Activated CD8-positive, alpha-beta memory T cell treated with anti-CD3 and anti-CD28 coated beads for 36 hours (primary cell): Measurements from ENCODE around the gene JAZF1. TPM values are rescaled to one million over a fixed set of nuclear protein-coding genes. Genes with fewer than 3 reads are reported as not detected.

Experiments used
- CTCF ChIA-PET: fragments of 350-600 bp; sonication (Branson Sonifier 250); formaldehyde crosslinking; loops from one replicate; lab custom pipeline; 2021; ENCODE audit warnings: antibody characterized with exemption; lab: Charles Lee
- POLR2A ChIA-PET: fragments of 350-600 bp; sonication (Branson Sonifier 250); formaldehyde crosslinking; loops from one replicate; lab custom pipeline; 2021; ENCODE audit warnings: antibody characterized with exemption; lab: Charles Lee
- total RNA-seq, 2 experiments: library from RNA; stranded (reverse); gene quantifications; one replicate each; pipeline ENCODE4 v1.2.3, GENCODE V29; 2021

JAZF1 gene
- total RNA-seq, 2 experiments from 2014 or later, result 4.8 to 5.7 TPM

DNA sequence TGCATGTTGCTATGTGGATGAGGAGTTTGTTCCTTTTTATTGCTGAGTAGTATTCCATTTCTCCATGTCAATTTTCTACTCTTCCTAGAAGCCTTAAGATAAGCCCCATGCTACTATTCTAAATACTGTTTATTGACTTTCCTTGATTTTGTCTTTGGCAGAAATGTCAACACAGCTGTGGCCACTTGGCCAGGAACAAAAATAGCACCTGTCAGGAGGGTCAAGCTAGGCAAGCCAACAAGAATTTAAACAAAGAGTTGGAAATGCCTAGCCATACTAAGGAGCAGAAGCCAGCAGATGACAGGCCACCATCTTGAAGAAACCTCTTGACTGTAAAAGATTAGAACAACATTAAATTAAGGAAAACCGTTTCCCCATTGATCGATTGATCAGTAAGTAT lies 34.7 kb downstream of the JAZF1 start:
- POLR2A ChIA-PET, result no interaction called here
- CTCF ChIA-PET, result no interaction called here

- ChIA-PET POLR2A (no interaction called here), CTCF (no interaction called here)
These were observed 35.4 kb downstream of the JAZF1 start for GRCh38 chr7:28145090-28145626.

DNA sequence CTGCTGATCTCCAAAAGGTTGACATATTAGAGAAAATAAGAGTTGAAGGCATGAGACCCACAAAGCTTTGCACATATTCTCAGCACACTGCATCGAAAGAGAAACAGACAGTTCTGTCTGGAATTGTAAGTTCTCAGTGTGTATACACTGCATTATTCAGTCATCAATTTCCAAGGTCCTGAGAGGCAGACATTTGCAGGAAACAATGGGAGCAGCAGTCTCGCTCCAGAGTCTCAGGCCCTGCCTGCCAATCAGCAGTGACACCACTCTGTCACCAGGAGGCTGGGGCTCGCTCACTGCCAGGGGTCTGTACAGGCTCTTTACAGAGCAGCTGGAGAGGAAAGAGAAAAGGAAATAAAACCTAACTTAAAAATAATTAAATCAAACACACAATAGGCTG lies 36.3 kb downstream of the JAZF1 start:
- POLR2A ChIA-PET, result no interaction called here

DNA sequence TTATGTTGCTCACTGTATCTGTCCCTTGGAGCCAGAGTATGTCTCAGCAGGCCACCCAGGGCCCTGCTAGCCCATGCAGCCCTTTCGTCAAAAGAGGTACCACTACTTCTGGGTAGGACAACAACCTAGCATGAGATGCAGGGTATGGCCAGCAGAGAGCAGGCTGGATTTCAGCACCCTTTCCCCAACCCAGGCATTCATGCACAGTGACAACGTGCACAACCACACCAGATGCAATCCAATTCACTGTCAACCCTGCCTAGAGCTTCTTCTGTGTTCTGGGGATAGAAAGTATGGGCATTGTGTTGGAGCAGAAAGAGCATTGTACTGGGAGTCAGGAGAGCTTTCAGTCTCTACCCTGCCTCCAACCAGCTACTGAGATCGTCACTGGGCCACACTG lies 37.9 kb downstream of the JAZF1 start:
- ChIA-PET CTCF (interaction anchor here (1.5 kb wide), 1 partner anchor 65 kb away, joined by 3 read pairs; no protein-coding TSS in a partner anchor), POLR2A (no interaction called here)

More for the DNA sequence above, 36.3 kb downstream of the JAZF1 start:
- CTCF ChIA-PET, result interaction anchor here (1.5 kb wide), 1 partner anchor 66 kb away, joined by 3 read pairs; no protein-coding TSS in a partner anchor

DNA sequence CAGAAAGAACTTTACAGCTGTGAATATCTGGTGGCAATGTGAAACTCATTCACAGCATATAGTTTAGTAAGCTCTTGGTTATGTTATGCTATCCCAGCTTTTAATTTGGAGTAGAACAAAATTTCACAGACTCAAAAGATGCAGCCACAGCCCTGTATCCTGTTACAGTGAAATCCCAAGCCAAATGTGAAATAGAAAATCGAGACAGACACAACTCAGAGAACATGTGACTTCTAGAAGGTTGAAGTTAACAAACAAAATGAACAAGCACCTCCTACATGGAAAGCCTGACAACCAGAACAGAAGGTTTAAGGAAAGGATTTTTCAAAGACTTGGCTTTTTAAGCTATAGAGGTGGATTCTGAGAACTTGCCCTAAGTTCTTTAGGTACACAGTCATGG lies 39.6 kb downstream of the JAZF1 start:
- POLR2A ChIA-PET, result interaction anchor here (0.6 kb wide), 1 partner anchor 16 kb away, joined by 5 read pairs; no protein-coding TSS in a partner anchor
- CTCF ChIA-PET, result no interaction called here

GRCh38 chr7:28138837-28139236 lies 41.8 kb downstream of the JAZF1 start:
- POLR2A ChIA-PET, result no interaction called here
- CTCF ChIA-PET, result no interaction called here

- ChIA-PET POLR2A (no interaction called here), CTCF (no interaction called here)
These were observed 43.1 kb downstream of the JAZF1 start for GRCh38 chr7:28137463-28137862.

DNA sequence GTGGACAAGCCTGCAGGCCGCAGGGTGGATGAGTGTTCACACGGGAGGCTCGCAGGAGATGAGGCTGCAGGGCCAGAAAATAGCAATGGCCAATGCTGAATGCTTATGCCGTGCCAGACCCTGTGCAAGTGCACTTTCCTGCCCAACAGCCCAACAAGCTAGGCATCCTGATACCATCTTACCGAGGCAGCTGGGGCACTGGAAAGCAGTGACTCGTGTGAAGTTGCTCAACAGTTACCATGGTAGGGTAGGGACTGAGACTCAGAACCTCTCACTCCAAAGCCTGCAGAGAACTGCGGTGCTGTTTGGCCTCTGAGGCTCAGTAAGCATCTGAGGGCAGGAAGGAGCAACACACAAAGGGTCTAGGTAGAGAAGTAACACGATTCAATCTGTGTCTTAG lies 43.7 kb downstream of the JAZF1 start:
- CTCF ChIA-PET, result no interaction called here
- POLR2A ChIA-PET, result no interaction called here

DNA sequence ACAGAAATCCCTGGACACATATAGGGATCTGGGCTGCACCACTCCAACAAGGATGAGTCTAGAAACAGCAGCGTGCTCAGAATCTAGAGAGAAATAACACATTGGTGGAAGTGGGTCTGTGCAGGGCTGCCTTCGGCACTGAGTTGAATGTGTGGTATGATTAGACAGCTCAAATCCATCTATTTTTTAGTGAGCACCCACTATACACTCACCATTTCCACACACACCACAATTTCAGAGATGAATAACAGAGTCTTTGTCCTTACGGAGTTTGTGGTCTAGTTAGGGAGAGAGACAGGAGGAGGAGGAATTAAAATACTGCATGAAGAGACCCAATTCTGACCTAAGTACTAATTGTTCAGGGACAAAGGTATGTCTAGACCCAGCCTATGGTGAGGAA lies 44.2 kb downstream of the JAZF1 start:
- ChIA-PET CTCF (no interaction called here), POLR2A (no interaction called here)

DNA sequence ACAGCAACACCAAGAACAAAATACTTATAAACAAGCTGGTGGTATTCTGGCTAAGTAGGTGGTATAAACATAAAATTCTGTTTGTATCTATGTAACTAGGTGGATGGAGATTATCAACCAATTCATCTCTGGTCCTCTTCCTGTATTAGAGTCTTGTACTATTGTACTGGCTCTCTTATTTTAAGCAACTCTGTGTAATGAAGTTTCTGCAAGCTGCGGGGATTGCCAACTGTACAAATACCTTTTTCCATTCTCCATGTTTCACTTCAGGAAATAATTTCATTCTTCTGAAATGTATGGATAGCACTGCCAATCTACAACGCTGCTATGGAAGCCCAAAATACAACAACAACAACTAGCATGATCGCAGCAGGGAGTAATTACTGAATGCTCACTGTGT lies 44.8 kb downstream of the JAZF1 start:
- CTCF ChIA-PET, result no interaction called here
- POLR2A ChIA-PET, result no interaction called here

GRCh38 chr7:28135315-28135714 lies 45.3 kb downstream of the JAZF1 start:
- ChIA-PET CTCF (no interaction called here), POLR2A (no interaction called here)

- ChIA-PET CTCF (no interaction called here), POLR2A (interaction anchor here (0.6 kb wide), 1 partner anchor 943 kb away, joined by 3 read pairs; no protein-coding TSS in a partner anchor)
These were observed 46.7 kb downstream of the JAZF1 start for GRCh38 chr7:28133872-28134271.

DNA sequence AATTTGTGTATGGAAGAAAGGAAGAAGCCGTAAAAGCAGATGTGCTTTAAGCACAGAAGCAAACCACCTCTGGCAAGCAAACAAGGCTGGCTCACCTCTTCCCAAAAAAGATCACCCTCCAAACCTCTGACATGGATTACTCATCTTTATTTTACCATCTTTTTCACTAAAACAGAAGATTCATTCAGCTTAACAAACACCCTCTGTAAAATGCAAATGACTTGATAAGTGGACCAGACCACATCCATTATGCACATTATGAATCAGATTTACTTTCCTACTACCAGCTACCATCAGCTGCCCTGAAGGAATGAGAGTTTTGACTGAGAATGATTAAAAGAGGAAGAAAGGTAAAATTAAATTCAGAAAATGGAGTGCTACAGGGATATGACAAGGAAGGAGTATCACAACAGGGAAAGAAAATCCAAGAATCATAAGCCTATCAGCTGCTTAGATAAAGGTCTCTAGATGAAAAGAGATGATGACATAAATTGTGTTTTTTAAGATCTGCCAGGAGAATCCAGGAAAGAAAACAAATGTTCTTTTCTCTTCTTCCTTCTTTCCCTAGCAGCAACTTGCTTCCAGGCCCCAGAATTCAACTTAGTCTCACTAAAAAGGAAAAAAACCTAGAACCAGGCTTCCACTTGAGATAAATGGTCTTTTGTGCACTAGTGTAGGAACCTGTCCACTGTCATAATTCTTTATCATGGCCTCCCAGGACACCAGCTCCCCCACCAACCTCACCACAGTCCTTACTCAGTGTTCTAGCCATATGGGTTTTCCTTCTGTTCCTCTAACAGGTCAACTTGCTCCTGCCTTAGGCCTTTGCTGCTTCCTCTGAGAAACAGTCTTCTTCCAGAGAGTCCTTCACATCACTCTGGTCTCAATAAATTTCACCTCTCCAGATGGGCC lies 47.4 kb downstream of the JAZF1 start:
- POLR2A ChIA-PET, result no interaction called here
- CTCF ChIA-PET, result no interaction called here

- ChIA-PET POLR2A (no interaction called here), CTCF (no interaction called here)
These were observed 50.3 kb downstream of the JAZF1 start for GRCh38 chr7:28130277-28130676.

DNA sequence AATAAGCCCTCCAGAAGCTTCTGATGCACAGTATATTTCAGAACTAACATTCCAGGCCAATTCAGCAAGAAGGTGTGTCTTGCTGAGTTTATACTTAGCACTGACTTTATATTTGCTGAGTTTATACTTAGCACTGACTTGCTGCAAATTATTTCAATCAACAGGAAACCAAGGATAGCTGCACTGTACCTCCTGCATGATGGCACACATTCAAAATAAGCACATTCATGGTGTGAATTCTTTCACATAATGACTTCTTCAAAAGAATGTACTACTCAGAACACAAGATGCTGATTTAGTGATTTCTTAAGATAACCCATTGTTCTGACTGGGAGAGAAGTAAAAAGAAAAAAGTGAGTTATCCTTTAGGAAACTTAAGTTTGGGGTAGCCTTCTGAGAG lies 52.0 kb downstream of the JAZF1 start:
- CTCF ChIA-PET, result no interaction called here

DNA sequence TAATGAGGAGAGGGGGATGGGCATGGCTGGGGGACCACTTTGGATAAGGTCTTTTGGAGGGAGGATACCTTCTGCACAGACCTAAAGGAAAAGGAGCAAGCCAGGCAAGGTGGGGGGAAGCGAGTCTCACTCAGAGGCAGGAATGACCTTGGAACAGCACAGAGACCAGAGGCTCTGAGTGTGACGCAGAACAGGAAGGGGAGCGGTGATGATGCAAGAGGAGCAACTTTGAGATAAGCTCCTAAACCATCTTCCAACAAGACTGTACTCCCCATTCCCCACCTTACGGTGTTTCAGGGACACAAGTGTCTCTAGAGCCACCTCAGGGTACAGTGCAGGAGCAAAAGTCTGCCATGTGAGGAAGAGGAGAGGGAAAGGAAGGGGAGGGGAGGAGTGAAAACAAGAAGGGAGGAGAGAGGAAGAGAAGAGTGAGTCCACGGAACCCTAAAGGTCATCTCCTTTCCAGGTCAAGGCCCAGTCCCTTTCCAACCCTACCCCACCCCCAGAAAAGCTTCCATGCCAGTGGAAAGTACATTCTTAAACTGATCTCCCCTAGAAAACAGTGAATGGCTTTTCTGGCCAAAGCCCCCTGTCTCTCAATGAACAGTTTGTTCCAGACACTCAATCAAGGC lies 54.1 kb downstream of the JAZF1 start:
- CTCF ChIA-PET, result no interaction called here
- POLR2A ChIA-PET, result no interaction called here

More for the DNA sequence above, 52.0 kb downstream of the JAZF1 start:
- POLR2A ChIA-PET, result no interaction called here

DNA sequence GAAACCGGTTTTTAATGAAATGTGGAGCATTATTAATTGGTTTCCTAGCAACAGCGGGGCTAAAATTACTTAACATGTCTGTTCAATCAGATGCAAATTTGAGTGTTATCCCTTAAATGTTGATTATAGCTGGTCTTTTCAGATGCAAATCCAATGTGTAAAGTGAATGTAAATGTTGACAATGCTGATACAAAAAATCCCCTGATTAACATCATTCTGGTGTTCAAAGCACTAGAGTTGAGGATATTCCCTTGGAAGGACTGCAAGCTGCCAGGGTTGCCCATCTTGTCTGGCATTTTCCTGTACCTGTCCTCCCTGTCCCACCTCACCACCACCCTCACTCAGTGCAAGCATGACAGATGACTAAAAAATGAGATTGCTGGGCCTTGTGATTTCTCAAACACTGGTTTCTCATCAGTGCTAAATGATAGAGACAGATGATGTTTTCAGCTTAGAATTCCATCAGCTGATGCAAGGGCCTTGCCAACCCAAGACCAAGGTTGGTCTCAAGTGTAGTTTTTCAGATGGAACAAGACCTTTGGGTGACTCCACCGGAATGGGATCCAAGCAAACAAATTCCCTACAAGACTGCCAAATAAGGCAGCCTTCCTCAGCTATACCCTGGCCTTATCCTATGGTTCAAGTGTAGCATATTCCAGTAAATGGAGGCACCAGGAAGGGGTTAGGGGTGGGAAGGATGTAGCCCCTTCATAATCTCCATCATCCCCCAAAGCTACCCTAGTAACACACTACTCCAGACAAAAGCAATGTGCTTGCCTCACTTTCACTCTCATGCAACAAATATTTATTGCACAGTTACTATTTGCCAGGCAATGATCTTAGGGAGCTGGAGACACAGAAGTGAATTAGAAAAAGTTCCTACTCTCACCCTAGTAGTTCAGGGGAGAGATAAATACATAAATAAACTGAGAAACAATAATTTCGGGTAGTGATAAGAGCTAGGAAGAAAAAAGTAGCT lies 54.9 kb downstream of the JAZF1 start:
- POLR2A ChIA-PET, result interaction anchor here (0.6 kb wide), 1 partner anchor 15 kb away, joined by 5 read pairs; no protein-coding TSS in a partner anchor
- CTCF ChIA-PET, result no interaction called here

- CTCF ChIA-PET, result no interaction called here
These were observed 56.2 kb downstream of the JAZF1 start for GRCh38 chr7:28124413-28124812.

GRCh38 chr7:28123752-28124151 lies 56.8 kb downstream of the JAZF1 start:
- CTCF ChIA-PET, result no interaction called here
- POLR2A ChIA-PET, result no interaction called here

More at GRCh38 chr7:28124413-28124812, 56.2 kb downstream of the JAZF1 start:
- POLR2A ChIA-PET, result no interaction called here
